Loucy (cell line): ENCODE measurements around the gene DDX24.

Source experiments
- H2AFZ ChIP-seq: fragments of 200-600 bp; sonication (generic); 2 replicates; pipeline ENCODE4 v1.6.0; 2016; ENCODE audit warnings: antibody characterized with exemption, mild to moderate bottlenecking, low read length, moderate library complexity
- H3F3A ChIP-seq: fragments of 200-600 bp; 2 replicates; pipeline ENCODE4 v1.6.0; 2016; ENCODE audit warnings: antibody characterized with exemption, low read depth, mild to moderate bottlenecking
- H3K27me3 ChIP-seq: fragments of 200-600 bp; sonication (generic); 2 replicates; pipeline ENCODE4 v1.6.1; 2014; ENCODE audit warnings: low read length, mild to moderate bottlenecking; ENCODE audit not compliant: insufficient read depth, poor library complexity, severe bottlenecking
- H3K36me3 ChIP-seq: fragments of 200-600 bp; sonication (generic); 2 replicates; pipeline ENCODE4 v1.6.1; 2016; ENCODE audit warnings: low read length; ENCODE audit not compliant: insufficient read depth
- H3K4me1 ChIP-seq: fragments of 200-600 bp; sonication (generic); 2 replicates; pipeline ENCODE4 v1.5.1; 2014; ENCODE audit warnings: low read length, mild to moderate bottlenecking; ENCODE audit not compliant: insufficient read depth, poor library complexity, severe bottlenecking
- H3K4me2 ChIP-seq: fragments of 200-600 bp; sonication (generic); 2 replicates; pipeline ENCODE4 v1.6.0; 2014; ENCODE audit warnings: antibody characterized with exemption, low read length, low read depth, mild to moderate bottlenecking; ENCODE audit not compliant: poor library complexity, severe bottlenecking
- H3K4me3 ChIP-seq: fragments of 200-600 bp; sonication (generic); 2 replicates; pipeline ENCODE4 v1.5.1; 2014; ENCODE audit warnings: low read length, mild to moderate bottlenecking, mixed read lengths; ENCODE audit not compliant: poor library complexity, severe bottlenecking
- H3K79me2 ChIP-seq: fragments of 200-600 bp; sonication (generic); 2 replicates; pipeline ENCODE4 v1.6.1; 2014; ENCODE audit warnings: low read length; ENCODE audit not compliant: insufficient read depth
- H3K9ac ChIP-seq: fragments of 200-600 bp; sonication (generic); 2 replicates; pipeline ENCODE4 v1.6.0; 2014; ENCODE audit warnings: mild to moderate bottlenecking, low read depth, low read length, moderate library complexity; ENCODE audit not compliant: poor library complexity, severe bottlenecking
- H3K9me2 ChIP-seq: fragments of 200-600 bp; sonication (generic); replicated peaks from 2 replicates; pipeline ENCODE4 v1.6.1; 2016; ENCODE audit warnings: low read depth, low read length, mixed read lengths
- H3K9me3 ChIP-seq: fragments of 200-600 bp; sonication (generic); 2 replicates; pipeline ENCODE4 v1.6.1; 2014; ENCODE audit warnings: mild to moderate bottlenecking, antibody characterized with exemption, low read length, low read depth; ENCODE audit not compliant: insufficient read depth
- H4K20me1 ChIP-seq: fragments of 200-600 bp; sonication (generic); 2 replicates; pipeline ENCODE4 v1.6.0; 2014; ENCODE audit warnings: antibody characterized with exemption, low read length, mild to moderate bottlenecking; ENCODE audit not compliant: insufficient read depth, poor library complexity, severe bottlenecking
- CTCF ChIP-seq: fragments of 200-600 bp; sonication (generic); conservative IDR thresholded peaks from 2 replicates; pipeline ENCODE4 v1.5.1; 2014; ENCODE audit warnings: mild to moderate bottlenecking, antibody characterized with exemption, low read length
- EZH2phosphoT487 ChIP-seq: fragments of 200-600 bp; IDR thresholded peaks from 2 replicates; pipeline ENCODE4 v1.6.1; 2018; ENCODE audit warnings: antibody characterized with exemption, mild to moderate bottlenecking, moderate library complexity, borderline replicate concordance

The DDX24 gene

GRCh38 chr14:94113073-94113472 is 32.1 kb upstream of the DDX24 start:
- Histone ChIP-seq H3K36me3 (no peaks in the 10 kb centered on the region), H3K9ac (no peak overlapping the region), H3K27me3 (no peaks in the 10 kb centered on the region), H2AFZ (no peak overlapping the region), H3F3A (no peaks in the 10 kb centered on the region), H3K4me3 (no peak overlapping the region), H3K79me2 (no peaks in the 10 kb centered on the region), H3K4me1 (no peaks in the 10 kb centered on the region), H4K20me1 (no peaks in the 10 kb centered on the region), H3K9me3 (no peaks in the 10 kb centered on the region), H3K4me2 (no peak overlapping the region), H3K9me2 (no peaks in the 10 kb centered on the region)
- no peak for TF ChIP-seq EZH2phosphoT487
- no peak for TF ChIP-seq CTCF

GRCh38 chr14:94112513-94113063 is 31.6 kb upstream of the DDX24 start:
- H3K9me3 ChIP-seq = no peaks in the 10 kb centered on the region
- no peak for TF ChIP-seq EZH2phosphoT487
- no peak for TF ChIP-seq CTCF
- no peak overlapping the region for H3K4me3 ChIP-seq
- H3K27me3 ChIP-seq = no peaks in the 10 kb centered on the region
- no peaks in the 10 kb centered on the region for H3K4me1 ChIP-seq
- no peaks in the 10 kb centered on the region for H3K79me2 ChIP-seq
- no peak overlapping the region for H3K4me2 ChIP-seq
- H4K20me1 ChIP-seq = no peaks in the 10 kb centered on the region
- no peak overlapping the region for H2AFZ ChIP-seq
- H3K36me3 ChIP-seq = no peaks in the 10 kb centered on the region
- H3K9ac ChIP-seq = no peak overlapping the region
- H3K9me2 ChIP-seq = no peaks in the 10 kb centered on the region
- no peaks in the 10 kb centered on the region for H3F3A ChIP-seq

- Histone ChIP-seq H3F3A (no peaks in the 10 kb centered on the region), H4K20me1 (no peaks in the 10 kb centered on the region), H3K27me3 (no peaks in the 10 kb centered on the region), H3K36me3 (no peaks in the 10 kb centered on the region), H3K9me2 (no peaks in the 10 kb centered on the region), H3K4me1 (no peaks in the 10 kb centered on the region), H3K9me3 (no peaks in the 10 kb centered on the region), H2AFZ (no peak overlapping the region), H3K4me3 (no peak overlapping the region), H3K79me2 (no peaks in the 10 kb centered on the region), H3K9ac (no peak overlapping the region), H3K4me2 (no peak overlapping the region)
- no peak for TF ChIP-seq CTCF
These were observed 30.5 kb upstream of the DDX24 start for GRCh38 chr14:94111276-94112095.
